ENCODE results near the gene EXOSC9.

EXOSC9 gene

DNA sequence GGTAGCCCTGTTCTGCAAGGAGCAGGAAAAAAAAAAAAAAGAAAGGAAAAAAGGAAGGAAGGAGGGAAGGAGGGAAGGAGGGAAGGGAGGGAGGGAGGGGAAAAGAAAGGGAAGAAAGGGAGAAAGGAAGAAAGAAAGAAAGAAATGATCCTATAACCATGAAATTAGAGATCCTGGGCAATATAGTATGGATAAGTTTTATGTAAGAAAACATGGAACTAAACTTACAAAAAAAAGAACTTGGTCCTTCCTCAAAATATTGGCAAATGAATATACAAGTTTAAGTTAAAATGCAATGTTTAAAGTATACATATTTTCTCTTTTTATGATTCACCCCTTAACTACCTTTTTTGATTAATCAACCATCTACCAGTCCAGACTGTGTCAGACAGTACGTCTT is 50.2 kb downstream of the EXOSC9 start:
- Mint-ChIP-seq H3K36me3 (ENCODE audit: low read depth) (peaks cover 27% of the 10 kb centered on the region), H3K9me3 (no peaks in the 10 kb centered on the region), H3K27ac (no peak overlapping the region), H3K4me3 (no peak overlapping the region), H3K27me3 (ENCODE audit: low read depth) (no peaks in the 10 kb centered on the region), H3K4me1 (no peaks in the 10 kb centered on the region)
- TF ChIP-seq, protein P1, sequence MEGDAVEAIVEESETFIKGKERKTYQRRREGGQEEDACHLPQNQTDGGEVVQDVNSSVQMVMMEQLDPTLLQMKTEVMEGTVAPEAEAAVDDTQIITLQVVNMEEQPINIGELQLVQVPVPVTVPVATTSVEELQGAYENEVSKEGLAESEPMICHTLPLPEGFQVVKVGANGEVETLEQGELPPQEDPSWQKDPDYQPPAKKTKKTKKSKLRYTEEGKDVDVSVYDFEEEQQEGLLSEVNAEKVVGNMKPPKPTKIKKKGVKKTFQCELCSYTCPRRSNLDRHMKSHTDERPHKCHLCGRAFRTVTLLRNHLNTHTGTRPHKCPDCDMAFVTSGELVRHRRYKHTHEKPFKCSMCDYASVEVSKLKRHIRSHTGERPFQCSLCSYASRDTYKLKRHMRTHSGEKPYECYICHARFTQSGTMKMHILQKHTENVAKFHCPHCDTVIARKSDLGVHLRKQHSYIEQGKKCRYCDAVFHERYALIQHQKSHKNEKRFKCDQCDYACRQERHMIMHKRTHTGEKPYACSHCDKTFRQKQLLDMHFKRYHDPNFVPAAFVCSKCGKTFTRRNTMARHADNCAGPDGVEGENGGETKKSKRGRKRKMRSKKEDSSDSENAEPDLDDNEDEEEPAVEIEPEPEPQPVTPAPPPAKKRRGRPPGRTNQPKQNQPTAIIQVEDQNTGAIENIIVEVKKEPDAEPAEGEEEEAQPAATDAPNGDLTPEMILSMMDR (IDR thresholded peaks at IDR 0.05; ENCODE audit: unreplicated experiment in 3 of 3) = no peak

DNA sequence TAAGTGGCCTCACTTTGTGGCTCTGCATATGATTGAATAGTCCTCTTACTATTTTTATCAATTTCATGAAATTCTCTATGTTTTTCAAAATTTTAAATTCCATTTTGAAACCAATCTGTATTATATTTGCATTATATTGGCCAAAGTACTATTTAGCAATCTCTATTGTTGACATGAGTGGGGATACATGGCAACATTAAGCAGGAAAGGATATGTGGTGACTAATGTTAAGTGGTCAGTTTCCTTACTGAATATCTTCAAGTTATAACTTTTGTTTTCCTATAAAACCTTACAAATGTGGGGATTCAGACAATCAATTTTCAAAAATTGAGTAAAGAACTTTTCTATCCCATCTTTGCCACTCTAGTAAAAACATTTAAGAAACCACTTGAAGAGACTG is 59.0 kb downstream of the EXOSC9 start:
- TF ChIP-seq, protein P1 (IDR thresholded peaks at IDR 0.05; ENCODE audit: unreplicated experiment in 3 of 3) = no peak
- H3K4me3 Mint-ChIP-seq = no peak overlapping the region
- H3K27me3 Mint-ChIP-seq (ENCODE audit: low read depth) = no peaks in the 10 kb centered on the region
- H3K36me3 Mint-ChIP-seq (ENCODE audit: low read depth) = peaks cover 7% of the 10 kb centered on the region
- H3K27ac Mint-ChIP-seq = no peak overlapping the region
- H3K4me1 Mint-ChIP-seq = no peaks in the 10 kb centered on the region
- no peaks in the 10 kb centered on the region for H3K9me3 Mint-ChIP-seq

DNA sequence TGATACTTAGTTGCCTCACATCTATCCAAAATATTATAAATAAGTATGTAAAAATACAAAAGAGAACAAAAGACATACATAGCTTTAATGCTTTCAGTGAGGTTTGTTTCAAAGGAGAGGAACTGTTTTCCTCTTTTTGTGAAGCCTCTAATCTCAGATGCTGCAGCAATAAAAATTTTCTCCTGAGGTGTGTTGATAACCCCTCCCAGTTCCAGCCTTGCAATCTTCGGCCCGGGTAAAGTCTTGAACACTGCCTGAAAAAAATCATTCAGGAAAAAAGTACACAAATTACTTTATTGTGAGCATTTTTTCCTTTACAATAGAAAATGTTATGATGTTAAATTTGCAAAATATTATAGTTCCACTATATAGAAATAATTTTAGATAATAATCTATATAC is 60.3 kb downstream of the EXOSC9 start:
- Mint-ChIP-seq H3K9me3 (peaks cover 2% of the 10 kb centered on the region), H3K36me3 (ENCODE audit: low read depth) (peaks cover 14% of the 10 kb centered on the region), H3K4me3 (no peak overlapping the region), H3K4me1 (no peaks in the 10 kb centered on the region), H3K27me3 (ENCODE audit: low read depth) (no peaks in the 10 kb centered on the region), H3K27ac (no peak overlapping the region)
- TF ChIP-seq, protein P1 (IDR thresholded peaks at IDR 0.05; ENCODE audit: unreplicated experiment in 3 of 3) = no peak

DNA sequence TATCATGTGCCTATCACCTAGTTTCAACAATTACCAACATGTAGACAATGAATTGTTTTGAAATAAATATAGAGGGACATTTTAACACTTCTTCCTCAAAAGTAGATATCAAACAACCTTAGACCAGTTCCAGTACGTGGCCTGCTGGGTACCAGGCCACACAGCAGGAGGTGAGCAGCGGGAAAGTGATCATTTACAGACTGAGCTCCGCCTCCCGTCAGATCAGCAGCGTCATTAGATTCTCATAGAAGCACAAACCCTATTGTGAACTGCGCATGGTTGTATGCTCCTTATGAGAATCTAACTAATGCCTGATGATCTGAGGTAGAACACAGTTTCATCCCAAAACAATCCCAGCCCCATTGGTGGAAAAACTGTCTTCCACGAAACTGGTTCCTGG is 62.7 kb downstream of the EXOSC9 start:
- Mint-ChIP-seq H3K9me3 (peaks cover 2% of the 10 kb centered on the region), H3K36me3 (ENCODE audit: low read depth) (peaks cover 33% of the 10 kb centered on the region), H3K4me3 (no peak overlapping the region), H3K27ac (no peak overlapping the region), H3K27me3 (ENCODE audit: low read depth) (no peaks in the 10 kb centered on the region), H3K4me1 (peaks cover 3% of the 10 kb centered on the region)
- TF ChIP-seq, protein P1 (IDR thresholded peaks at IDR 0.05; ENCODE audit: unreplicated experiment in 3 of 3) = no peak

All from nephron (organoid).